ENCODE data around the gene TGFBR2.

- no peak for TF ChIP-seq EZH2phosphoT487 (IDR thresholded peaks at IDR 0.05; ENCODE audit: insufficient read depth, low read depth)
- TF ChIP-seq EZH2 (IDR thresholded peaks at IDR 0.05; ENCODE audit: insufficient read depth, poor library complexity, severe bottlenecking): no peak
These were observed 34.5 kb downstream of the TGFBR2 start for GRCh38 chr3:30640851-30641250.
